IMR-90 (cell line): ENCODE data around the gene RUNX1. TPM values are rescaled to one million over a fixed set of nuclear protein-coding genes. Genes with fewer than 3 reads are reported as not detected.

Source experiments
- ATAC-seq: fragments of 200-7000 bp; cut with Tn5 transposase; 2 replicates; pipeline ENCODE4 v1.9.1; 2020; ENCODE audit warnings: low read depth, mild to moderate bottlenecking, moderate library complexity
- BruUV-seq: library from RNA; stranded (reverse); fragments of 400-500 nt; replicated peaks from 2 replicates; lab custom pipeline; 2021; lab: Mats Ljungman, UMichigan
- CTCF ChIA-PET: fragments of 300-600 bp; formaldehyde crosslinking; extraction: SDS; loops from one replicate; lab custom pipeline; 2021; ENCODE audit warnings: antibody characterized with exemption; lab: Yijun Ruan, JAX
- POLR2A ChIA-PET: fragments of 300-600 bp; sonication (Branson Sonifier 250); formaldehyde crosslinking; loops from one replicate; lab custom pipeline; 2022; ENCODE audit warnings: antibody characterized with exemption; ENCODE audit not compliant: unreplicated experiment; lab: Charles Lee
- DNase-seq: peaks from one replicate; pipeline ENCODE4 v3.0.0; 2013
- H2AFZ ChIP-seq: replicated peaks from 2 replicates; pipeline ENCODE3; 2013; ENCODE audit warnings: low read length, mild to moderate bottlenecking; ENCODE audit not compliant: poor library complexity
- H2AK5ac ChIP-seq: 2 replicates; pipeline ENCODE4 v1.6.1; 2013; ENCODE audit warnings: low read depth, low read length, inconsistent platforms
- H2AK9ac ChIP-seq: replicated peaks from 2 replicates; pipeline ENCODE3; 2013; ENCODE audit warnings: mild to moderate bottlenecking, low read depth, low read length, moderate library complexity; ENCODE audit not compliant: poor library complexity
- H2BK120ac ChIP-seq: 2 replicates; pipeline ENCODE4 v1.6.1; 2013; ENCODE audit warnings: low read depth, low read length, inconsistent platforms
- H2BK15ac ChIP-seq: 3 replicates; pipeline ENCODE4 v1.6.1; 2013; ENCODE audit warnings: low read depth, low read length, inconsistent platforms
- H2BK20ac ChIP-seq: 2 replicates; pipeline ENCODE4 v1.6.1; 2013; ENCODE audit warnings: low read depth, mild to moderate bottlenecking, inconsistent platforms, low read length, moderate library complexity
- H2BK5ac ChIP-seq: 2 replicates; pipeline ENCODE4 v1.6.1; 2013; ENCODE audit warnings: mild to moderate bottlenecking, low read depth, low read length, inconsistent platforms; ENCODE audit not compliant: poor library complexity, severe bottlenecking
- H3K14ac ChIP-seq: replicated peaks from 2 replicates; pipeline ENCODE4 v1.6.1; 2013; ENCODE audit warnings: low read depth, low read length, inconsistent platforms
- H3K18ac ChIP-seq: 2 replicates; pipeline ENCODE4 v1.6.1; 2013; ENCODE audit warnings: low read depth, low read length, control low read depth
- H3K23ac ChIP-seq: 2 replicates; pipeline ENCODE4 v1.6.1; 2013; ENCODE audit warnings: low read depth, low read length, inconsistent platforms
- H3K27ac ChIP-seq: 2 replicates; pipeline ENCODE4 v1.5.1; 2013; ENCODE audit warnings: mild to moderate bottlenecking, control low read depth, low read length; ENCODE audit not compliant: insufficient read depth
- H3K27me3 ChIP-seq: 2 replicates; pipeline ENCODE4 v1.6.1; 2013; ENCODE audit warnings: low read length; ENCODE audit not compliant: control insufficient read depth, insufficient read depth
- H3K36me3 ChIP-seq: 2 replicates; pipeline ENCODE4 v1.6.1; 2013; ENCODE audit warnings: low read length, mixed read lengths; ENCODE audit not compliant: control insufficient read depth, insufficient read depth
- H3K4ac ChIP-seq: 2 replicates; pipeline ENCODE4 v1.6.1; 2013; ENCODE audit warnings: low read depth, low read length, inconsistent platforms
- H3K4me1 ChIP-seq: 2 replicates; pipeline ENCODE4 v1.6.1; 2013; ENCODE audit warnings: low read length, mixed read lengths; ENCODE audit not compliant: control insufficient read depth, insufficient read depth
- H3K4me2 ChIP-seq: 2 replicates; pipeline ENCODE4 v1.6.1; 2013; ENCODE audit warnings: low read depth, mild to moderate bottlenecking, control low read depth, low read length, moderate library complexity
- H3K4me3 ChIP-seq: 2 replicates; pipeline ENCODE4 v1.5.1; 2013; ENCODE audit warnings: low read depth, mild to moderate bottlenecking, control low read depth, low read length, moderate library complexity; ENCODE audit not compliant: insufficient read depth
- H3K56ac ChIP-seq: 2 replicates; pipeline ENCODE4 v1.6.1; 2013; ENCODE audit warnings: low read length, inconsistent platforms; ENCODE audit not compliant: insufficient read depth; ENCODE audit errors: extremely low read depth
- H3K79me1 ChIP-seq, 2 experiments: 2 replicates each; pipeline ENCODE4 v1.6.1; 2013; ENCODE audit warnings: low read length in 2 of 2, inconsistent platforms in 1 of 2, low read depth in 1 of 2
- H3K9ac ChIP-seq: 2 replicates; pipeline ENCODE4 v1.6.1; 2013; ENCODE audit warnings: low read depth, low read length, control low read depth
- H3K9me1 ChIP-seq: 2 replicates; pipeline ENCODE4 v1.6.1; 2013; ENCODE audit warnings: low read length, inconsistent platforms; ENCODE audit not compliant: insufficient read depth
- H3K9me3 ChIP-seq: 2 replicates; pipeline ENCODE4 v1.6.1; 2013; ENCODE audit warnings: low read length; ENCODE audit not compliant: control insufficient read depth, insufficient read depth
- H4K20me1 ChIP-seq: 2 replicates; pipeline ENCODE4 v1.6.1; 2013; ENCODE audit warnings: low read length, inconsistent platforms; ENCODE audit not compliant: insufficient read depth
- H4K5ac ChIP-seq: 2 replicates; pipeline ENCODE4 v1.6.1; 2013; ENCODE audit warnings: mild to moderate bottlenecking, low read depth, low read length, control low read depth
- H4K8ac ChIP-seq, 2 experiments: 2 replicates each; pipeline ENCODE4 v1.6.1; 2013; ENCODE audit warnings: low read depth in 2 of 2, low read length in 2 of 2, control low read depth in 1 of 2, inconsistent platforms in 1 of 2
- H4K91ac ChIP-seq: 2 replicates; pipeline ENCODE4 v1.6.1; 2013; ENCODE audit warnings: low read depth, low read length, inconsistent platforms; ENCODE audit not compliant: insufficient read depth
- CEBPB ChIP-seq: IDR thresholded peaks from 2 replicates; pipeline ENCODE4 v1.6.1; 2012; ENCODE audit warnings: low read depth, low read length, improper control_type of control experiment
- CTCF ChIP-seq: conservative IDR thresholded peaks from 2 replicates; pipeline ENCODE4 v1.5.1; 2012; ENCODE audit warnings: mild to moderate bottlenecking, low read depth, low read length, improper control_type of control experiment
- MAFK ChIP-seq: IDR thresholded peaks from 2 replicates; pipeline ENCODE4 v1.6.1; 2012; ENCODE audit warnings: low read depth, low read length, improper control_type of control experiment
- MAZ ChIP-seq: IDR thresholded peaks from 2 replicates; pipeline ENCODE4 v1.6.1; 2012; ENCODE audit warnings: low read depth, mild to moderate bottlenecking, low read length, improper control_type of control experiment, moderate library complexity, borderline replicate concordance
- MXI1 ChIP-seq: IDR thresholded peaks from 2 replicates; pipeline ENCODE4 v1.6.1; 2012; ENCODE audit warnings: low read depth, mild to moderate bottlenecking, low read length, moderate library complexity, borderline replicate concordance
- RAD21 ChIP-seq: IDR thresholded peaks from 2 replicates; pipeline ENCODE4 v1.6.1; 2012; ENCODE audit warnings: low read length, improper control_type of control experiment
- RCOR1 ChIP-seq: IDR thresholded peaks from 2 replicates; pipeline ENCODE4 v1.6.1; 2012; ENCODE audit warnings: mild to moderate bottlenecking, low read length, improper control_type of control experiment; ENCODE audit not compliant: insufficient replicate concordance
- RFX5 ChIP-seq: IDR thresholded peaks from 2 replicates; pipeline ENCODE4 v1.8.0; 2012; ENCODE audit warnings: low read depth, mild to moderate bottlenecking, low read length, moderate library complexity
- SMC3 ChIP-seq: fragments of 150-350 bp; IDR thresholded peaks from 2 replicates; pipeline ENCODE4 v1.6.1; 2016; ENCODE audit warnings: low read depth, mild to moderate bottlenecking, antibody characterized with exemption, low read length, moderate library complexity
- WGBS, 2 experiments: methylation state at CpG; one replicate each; pipeline versions ENCODE4 v1.1.5 to v1.1.7; 2013; ENCODE audit warnings: missing lambda C conversion rate in 2 of 2; ENCODE audit not compliant: insufficient read length in 1 of 2; ENCODE audit errors: extremely low coverage in 2 of 2; 5-methylcytosine and 5-hydroxymethylcytosine counted together
- dilution Hi-C: fragments of 300-500 bp; cut with HindIII; formaldehyde crosslinking; loops from one replicate; pipeline ENCODE4 v1.14.3; 2018; ENCODE audit warnings: low sequenced_read_pairs; ENCODE audit not compliant: unreplicated experiment
- in situ Hi-C: fragments of 300-500 bp; cut with MboI; formaldehyde crosslinking; loops from 3 replicates; pipeline ENCODE4 v1.14.3; 2019; ENCODE audit warnings: low sequenced_read_pairs, inconsistent platforms, mixed read lengths
- intact Hi-C: fragments of 100-400 bp; cut with micrococcal nuclease; formaldehyde crosslinking; loops from 2 replicates; pipeline ENCODE4 v1.10.0; 2022
- polyA plus RNA-seq, 3 experiments: library from polyadenylated mRNA; depleted of rRNA; stranded (reverse); fragments of >200 nt; gene quantifications; 2 replicates each; pipeline ENCODE4 v1.2.3, GENCODE V29; 2012; ENCODE audit warnings: low replicate concordance in 1 of 3
- total RNA-seq: library from RNA; depleted of rRNA; stranded (reverse); fragments of >200 nt; gene quantifications from 2 replicates; pipeline ENCODE4 v1.2.3, GENCODE V29; 2012

RUNX1 gene
- total and polyA plus RNA-seq, 2 of the 4 experiments (the other 2 are of a cell fraction), result 34.5 to 56.5 TPM

DNA sequence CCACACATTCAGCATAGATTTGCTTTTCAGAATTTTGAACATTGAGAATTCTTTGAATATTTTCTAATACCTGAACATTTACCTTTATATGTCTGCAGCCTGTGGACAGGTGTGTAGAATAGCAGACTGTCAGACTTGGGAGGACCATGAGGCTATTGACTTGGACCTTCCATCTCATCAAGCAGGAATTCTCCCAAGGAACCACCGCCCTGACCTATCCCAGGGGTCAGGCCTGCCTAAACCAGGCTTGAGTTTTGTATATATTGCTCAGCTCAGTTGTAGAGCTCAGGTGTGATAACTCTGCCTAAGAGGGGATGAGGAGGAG, 53.2 kb downstream of the RUNX1 start:
- no peaks in the 10 kb centered on the region for H3K9me3 ChIP-seq
- H3K4me2 ChIP-seq, result no peak overlapping the region
- no peak overlapping the region for H3K4me3 ChIP-seq
- H3K27ac ChIP-seq, result peak overlapping the region; percentile 52
- dilution Hi-C loops (no loop called here), intact Hi-C loops (no loop called here), in situ Hi-C loops (no loop called here)
- peak overlapping the region; percentile 13; the same call in 1 of the 2 replicates for H2BK20ac ChIP-seq
- no peaks in the 10 kb centered on the region for H4K20me1 ChIP-seq
- peak overlapping the region; percentile 73 for H3K4ac ChIP-seq
- ChIA-PET CTCF (no interaction called here), POLR2A (no interaction called here)
- no TSS peak for BruUV-seq
- H3K9ac ChIP-seq, result no peak overlapping the region
- H3K79me1 ChIP-seq, result peaks cover 0 to 19% of the 10 kb centered on the region in 2 experiments; a peak in 2 of 4 replicates
- peaks cover 18% of the 10 kb centered on the region for H3K4me1 ChIP-seq
- no peaks in the 10 kb centered on the region for H3K36me3 ChIP-seq
- H3K27me3 ChIP-seq, result no peaks in the 10 kb centered on the region
- ATAC-seq, result peak; percentile 33
- H2BK120ac ChIP-seq, result peak overlapping the region; percentile 69; the same call in 1 of the 2 replicates
- peak overlapping the region; percentile 86; the same call in 1 of the 2 replicates for H4K91ac ChIP-seq
- H2AK9ac ChIP-seq, result peak overlapping the region; percentile 35
- DNase-seq, result peak; percentile 36
- H4K5ac ChIP-seq, result peak overlapping the region; percentile 5; the same call in 1 of the 2 replicates
- H2AK5ac ChIP-seq, result peak overlapping the region; percentile 53
- peaks cover 12% of the 10 kb centered on the region for H3K9me1 ChIP-seq
- TF ChIP-seq RFX5 (no peak), MAZ (no peak), SMC3 (no peak), RCOR1 (no peak), MAFK (no peak), RAD21 (no peak), CTCF (no peak), CEBPB (no peak), MXI1 (no peak)
- peak overlapping the region; percentile 22 to 44; a peak in 2 of 4 replicates for H4K8ac ChIP-seq
- H3K56ac ChIP-seq, result no peak overlapping the region
- peak overlapping the region; percentile 75 for H3K14ac ChIP-seq
- H2AFZ ChIP-seq, result peak overlapping the region; percentile 82
- peak overlapping the region; percentile 37 for H2BK5ac ChIP-seq
- peak overlapping the region; percentile 42; the same call in 1 of the 3 replicates for H2BK15ac ChIP-seq
- WGBS, 2 experiments, result no CpG with 5 or more reads among the region's 1 CpG
- no peak overlapping the region for H3K23ac ChIP-seq
- peak overlapping the region; percentile 35 for H3K18ac ChIP-seq
